VCaP (cell line): ENCODE measurements around the gene GRAPL.
A peak's percentile ranks its signal among the peaks of the same experiment; 100 is the strongest.
"Not testable (repeated sequence)": the region's sequence is repeated elsewhere in the genome, so short reads cannot be mapped to it uniquely, and the experiment has no call there.

Experiments used
- H3K27ac ChIP-seq: fragments of 450-650 bp; 2 replicates; pipeline ENCODE4 v1.5.1; 2017
- CTCF ChIP-seq: fragments of 450-650 bp; conservative IDR thresholded peaks from 2 replicates; pipeline ENCODE4 v1.5.1; 2017; ENCODE audit warnings: mild to moderate bottlenecking, moderate library complexity

GRAPL gene

DNA sequence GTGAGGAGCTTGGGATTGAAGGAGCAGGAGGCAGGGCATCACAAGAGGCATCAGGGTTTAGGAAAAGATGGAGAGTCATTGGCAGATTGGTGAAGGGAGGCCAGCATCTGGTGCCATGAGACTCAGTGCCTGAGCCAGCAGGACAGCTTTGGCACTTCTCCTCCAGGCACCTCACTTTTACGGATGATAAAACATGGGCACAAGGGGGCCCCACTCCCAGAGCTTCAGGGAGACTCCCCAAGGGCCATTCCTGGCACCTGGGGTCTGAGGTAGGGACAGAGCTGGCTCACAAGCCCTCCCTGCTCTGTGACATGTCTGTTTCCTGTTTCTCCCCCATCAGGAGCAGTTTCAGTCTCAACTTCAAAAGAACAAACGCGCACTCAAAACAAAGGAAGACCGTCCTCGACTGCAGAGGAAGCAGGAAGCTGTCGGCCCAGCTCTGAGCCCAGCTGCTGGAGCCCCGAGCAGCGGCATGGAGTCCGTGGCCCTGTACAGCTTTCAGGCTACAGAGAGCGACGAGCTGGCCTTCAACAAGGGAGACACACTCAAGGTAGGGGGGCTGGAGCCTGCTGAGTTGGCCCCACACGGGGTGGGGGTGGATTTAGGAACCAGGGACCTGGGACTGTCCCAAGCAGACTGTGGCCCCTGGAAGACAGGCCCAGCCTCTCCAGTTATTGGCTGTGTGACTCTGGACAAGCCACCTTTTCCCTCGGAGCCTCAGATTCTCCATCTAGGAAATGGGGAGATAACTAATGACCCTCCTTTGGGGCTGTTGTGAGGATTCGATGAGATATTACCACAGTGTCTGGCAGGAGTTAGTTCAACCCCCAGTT lies at the start of gene GRAPL:
Gene GRAPL (plus strand): TSS at position 442 of the 833 bp plus-strand sequence. CDS start 31 bp downstream, at position 473.
- not testable (repeated sequence) for H3K27ac ChIP-seq

DNA sequence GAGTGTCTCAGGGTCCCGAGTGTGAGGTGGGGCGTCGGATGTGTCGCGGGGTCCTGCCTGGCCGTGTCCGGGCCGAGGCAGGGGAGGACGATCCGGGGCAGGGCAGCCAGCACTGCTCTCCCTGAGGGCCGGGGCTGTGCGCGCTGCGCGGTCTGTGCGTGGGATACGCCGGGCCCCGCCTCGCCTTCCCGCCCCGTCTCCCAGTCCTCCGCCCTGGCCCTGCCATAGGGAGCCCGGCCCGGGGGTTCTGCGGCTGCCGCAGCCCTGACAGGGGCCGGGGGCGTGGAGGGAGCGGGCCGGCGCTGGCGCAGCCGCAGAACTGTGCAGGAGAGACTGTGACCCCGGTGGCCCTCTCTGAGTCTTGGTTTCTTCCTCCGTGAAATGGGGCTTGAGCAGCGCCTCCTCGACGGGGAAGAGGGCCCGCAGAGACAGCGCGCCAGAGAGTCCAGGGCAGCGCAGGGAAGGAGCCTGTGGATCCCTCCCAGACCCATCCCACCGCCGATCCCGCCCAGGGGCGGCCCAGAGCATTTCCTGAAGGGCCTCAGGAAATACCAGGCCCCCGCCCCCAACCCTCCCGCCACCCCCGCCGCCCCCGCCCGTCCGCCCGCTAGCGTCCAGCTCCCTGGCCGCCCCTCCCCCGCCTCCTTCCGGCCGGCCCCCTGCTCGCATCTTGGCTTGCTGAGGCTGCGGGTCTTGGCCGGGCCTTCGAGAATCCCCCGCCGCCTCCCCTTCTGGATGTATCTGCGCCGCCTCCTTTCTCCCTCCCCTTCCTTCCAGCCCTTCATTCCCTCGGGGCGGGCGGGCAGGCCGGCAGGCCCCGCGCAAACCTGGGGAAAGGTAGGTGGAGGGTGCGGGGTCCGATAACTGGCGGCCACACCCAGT lies 38.3 kb upstream of the GRAPL start:
- H3K27ac ChIP-seq = not testable (repeated sequence)

DNA sequence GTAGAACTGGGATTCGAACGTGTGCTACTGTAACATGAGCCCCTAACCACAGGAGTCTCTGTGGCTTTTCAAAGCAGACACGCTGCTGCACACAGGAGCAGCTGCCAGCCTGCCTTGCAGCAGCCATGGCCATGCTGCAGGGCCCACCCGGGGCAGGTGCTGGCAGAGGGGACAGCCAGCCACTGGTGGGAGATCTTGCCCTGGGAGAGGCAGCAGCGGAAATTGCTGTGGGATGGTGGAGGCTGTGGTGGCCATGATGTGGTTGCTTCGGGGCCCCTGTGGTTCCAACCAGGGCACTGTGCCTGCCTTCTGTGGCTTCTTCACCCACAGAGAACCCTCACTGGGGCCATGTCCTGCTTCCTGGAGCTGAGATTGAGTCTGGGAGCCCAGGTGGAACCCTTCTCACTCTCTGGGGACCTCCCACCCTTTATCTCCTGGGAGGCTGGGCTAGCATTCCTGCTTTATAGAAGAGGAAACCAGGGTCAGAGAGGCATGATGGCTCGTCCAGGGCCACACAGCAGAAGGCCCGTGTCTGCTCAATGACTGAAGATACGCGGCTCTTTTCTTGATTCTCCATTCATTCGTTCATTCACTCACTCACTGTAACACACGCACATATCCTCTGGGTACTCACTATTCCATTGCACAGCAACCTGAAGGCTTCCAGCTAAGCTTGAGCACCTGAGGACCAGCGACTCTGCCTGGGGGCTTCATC lies 37.2 kb upstream of the GRAPL start:
- not testable (repeated sequence) for H3K27ac ChIP-seq

GRCh38 chr17:19092737-19093683 lies 34.4 kb upstream of the GRAPL start:
- H3K27ac ChIP-seq = not testable (repeated sequence)

- not testable (repeated sequence) for H3K27ac ChIP-seq
These were observed 33.5 kb upstream of the GRAPL start for GRCh38 chr17:19093684-19094438.

GRCh38 chr17:19108517-19108916 lies 18.9 kb upstream of the GRAPL start:
- H3K27ac ChIP-seq = not testable (repeated sequence)

- H3K27ac ChIP-seq = peak overlapping the region; percentile 73
These were observed 16.9 kb upstream of the GRAPL start for GRCh38 chr17:19110189-19111097.

DNA sequence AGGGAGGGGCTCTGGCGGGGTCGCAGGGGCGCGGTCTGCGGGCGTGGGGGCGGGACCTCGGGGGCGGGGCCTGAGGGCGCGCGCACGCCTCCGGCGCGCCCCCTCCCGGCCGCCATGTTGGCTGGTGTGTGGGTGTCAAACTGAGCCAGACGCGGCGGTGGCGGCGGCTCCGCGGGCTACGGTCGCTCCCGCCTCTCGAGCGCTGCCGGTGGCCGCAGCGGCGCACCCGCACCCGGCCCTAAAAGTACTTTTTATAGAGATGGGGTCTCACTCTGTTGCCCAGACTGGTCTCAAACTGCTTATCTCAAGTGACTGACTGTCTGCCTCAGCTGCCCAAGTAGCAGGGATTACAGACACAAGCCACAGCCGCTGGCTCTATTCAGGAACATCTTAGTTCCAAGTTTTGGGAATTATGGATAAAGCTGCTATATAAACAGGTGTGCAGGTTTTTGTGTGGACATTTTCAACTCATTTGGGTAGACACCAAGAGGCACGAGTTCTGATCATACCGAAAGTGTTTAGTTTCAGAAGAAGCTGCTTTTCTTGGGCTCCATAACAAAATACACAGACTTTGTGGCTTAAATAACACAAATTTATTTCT lies 16.2 kb upstream of the GRAPL start:
- peak overlapping the region; percentile 73 for H3K27ac ChIP-seq
- TF ChIP-seq CTCF = peak; percentile 67

- H3K27ac ChIP-seq = peak overlapping the region; percentile 73; the same call in 1 of the 2 replicates
These were observed 15.5 kb upstream of the GRAPL start for GRCh38 chr17:19111801-19112458.

GRCh38 chr17:19112459-19112826 lies 14.9 kb upstream of the GRAPL start:
- not testable (repeated sequence) for H3K27ac ChIP-seq

GRCh38 chr17:19118695-19119094 lies 8.7 kb upstream of the GRAPL start:
- H3K27ac ChIP-seq = not testable (repeated sequence)

DNA sequence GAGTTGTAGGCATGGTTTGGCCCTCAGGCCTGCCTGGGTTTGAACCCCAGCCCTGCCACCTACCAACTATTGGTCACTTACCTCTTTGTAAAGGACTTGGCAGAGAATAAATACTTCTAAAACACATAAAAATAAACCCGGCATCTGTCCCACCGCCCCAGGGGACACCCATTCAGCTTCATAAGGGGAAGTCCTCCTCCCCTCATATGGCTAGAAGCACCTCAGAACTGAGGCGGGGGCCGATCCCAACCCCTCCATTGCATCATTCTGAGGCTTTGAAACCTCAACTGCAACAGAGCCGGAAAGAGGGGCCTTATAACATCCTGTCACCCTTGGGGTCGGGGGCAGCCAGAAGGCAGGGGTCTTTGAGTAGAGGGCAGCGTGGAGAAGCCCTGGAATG lies 2.1 kb upstream of the GRAPL start:
- H3K27ac ChIP-seq = not testable (repeated sequence)

- H3K27ac ChIP-seq = not testable (repeated sequence)
These were observed 2.1 kb downstream of the GRAPL start for GRCh38 chr17:19129500-19129899.

GRCh38 chr17:19131108-19131507 lies 3.7 kb downstream of the GRAPL start:
- H3K27ac ChIP-seq = not testable (repeated sequence)

DNA sequence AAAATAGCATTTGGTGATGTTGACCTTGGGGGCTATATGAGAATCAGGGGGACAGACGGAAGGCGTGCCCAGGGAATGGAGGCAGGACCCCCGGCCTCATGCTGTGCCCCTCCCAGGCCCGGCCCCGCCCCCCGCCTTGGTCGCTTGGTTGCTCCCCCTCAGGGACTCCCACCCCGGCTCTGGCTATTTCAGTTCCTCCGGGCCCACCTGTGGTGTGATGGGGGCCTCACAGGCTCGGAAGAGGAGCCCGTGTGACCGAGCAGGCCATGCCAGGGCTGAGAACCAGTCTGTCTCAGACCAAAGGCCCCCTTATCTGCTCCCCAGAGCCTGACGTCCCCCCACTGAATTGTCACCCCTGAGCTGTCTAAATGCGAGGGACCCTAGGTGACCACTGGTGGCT lies 4.4 kb downstream of the GRAPL start:
- not testable (repeated sequence) for H3K27ac ChIP-seq

DNA sequence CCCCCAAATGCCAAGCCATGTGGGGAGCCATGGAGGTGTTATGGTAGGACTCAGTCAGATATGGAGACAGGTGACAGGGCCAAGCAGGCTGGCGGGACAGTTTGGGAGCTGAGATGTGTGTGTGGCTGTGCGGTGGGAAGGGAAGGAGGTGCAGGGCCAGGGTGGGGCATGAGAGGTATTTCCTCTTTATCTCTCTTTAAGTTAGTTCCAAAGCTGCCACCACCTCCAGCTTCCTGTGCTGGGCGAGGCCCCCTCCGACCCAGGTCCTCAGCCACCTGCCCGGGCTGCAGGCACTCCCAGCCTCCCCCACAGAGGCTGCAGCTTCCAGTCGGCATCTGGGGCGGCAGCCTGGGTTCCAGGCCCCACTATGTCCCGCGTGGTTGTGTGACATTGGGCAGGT lies 6.4 kb downstream of the GRAPL start:
- H3K27ac ChIP-seq = not testable (repeated sequence)

DNA sequence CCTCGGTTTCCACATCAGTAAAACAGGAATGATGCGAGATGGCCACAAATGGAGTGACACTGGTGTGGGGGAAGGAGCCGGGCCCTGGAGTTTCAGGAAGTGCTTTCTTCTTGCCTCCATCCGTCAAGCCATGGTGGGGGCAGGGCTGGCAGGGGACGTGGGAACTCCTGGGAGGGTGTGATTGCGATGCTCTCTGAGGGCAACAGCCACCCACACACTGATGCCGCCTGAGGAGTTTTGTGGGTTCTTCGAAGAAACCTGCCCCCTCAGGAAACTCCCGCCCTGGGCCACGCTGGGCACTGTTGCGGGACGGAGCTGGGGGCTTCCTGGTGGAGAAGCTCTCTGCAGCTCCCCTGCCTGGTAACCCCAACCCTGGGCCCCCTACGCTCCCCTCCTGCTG lies 8.0 kb downstream of the GRAPL start:
- H3K27ac ChIP-seq = not testable (repeated sequence)
